Panc1 (cell line): ENCODE results near the gene KRTAP10-11. TPM values are rescaled to one million over a fixed set of nuclear protein-coding genes. Genes with fewer than 3 reads are reported as not detected.
"Not testable (repeated sequence)": the region's sequence is repeated elsewhere in the genome, so short reads cannot be mapped to it uniquely, and the experiment has no call there.

Source experiments
- ATAC-seq: fragments of 200-7000 bp; cut with Tn5 transposase; 2 replicates; pipeline ENCODE4 v1.9.1; 2020; ENCODE audit warnings: mild to moderate bottlenecking, moderate library complexity
- BruUV-seq: library from RNA; stranded (reverse); fragments of 400-500 nt; replicated peaks from 2 replicates; lab custom pipeline; 2021; lab: Mats Ljungman, UMichigan
- CTCF ChIA-PET: fragments of 300-600 bp; sonication (Branson Sonifier 250); formaldehyde crosslinking; loops from one replicate; lab custom pipeline; 2022; ENCODE audit warnings: antibody characterized with exemption; lab: Charles Lee
- POLR2A ChIA-PET: fragments of 300-600 bp; sonication (Branson Sonifier 250); formaldehyde crosslinking; loops from one replicate; lab custom pipeline; 2022; ENCODE audit warnings: antibody characterized with exemption; lab: Charles Lee
- DNase-seq: peaks from one replicate; pipeline ENCODE4 v3.0.0-alpha.2; 2010; ENCODE audit warnings: low read depth, low spot score
- H3K27ac ChIP-seq: 2 replicates; pipeline ENCODE4 v1.5.1; 2011; ENCODE audit warnings: mild to moderate bottlenecking, low read length, inconsistent platforms
- H3K27me3 ChIP-seq: fragments of 200-500 bp; sonication (Bioruptor generic); 2 replicates; pipeline ENCODE4 v1.6.0; 2014; ENCODE audit warnings: low read length, inconsistent platforms; ENCODE audit not compliant: control insufficient read depth, insufficient read depth
- H3K36me3 ChIP-seq: fragments of 200-500 bp; sonication (Bioruptor generic); 2 replicates; pipeline ENCODE4 v1.5.1; 2014; ENCODE audit warnings: inconsistent platforms, mild to moderate bottlenecking, low read length, moderate library complexity; ENCODE audit not compliant: control insufficient read depth, insufficient read depth
- H3K4me1 ChIP-seq: 2 replicates; pipeline ENCODE4 v1.5.1; 2011; ENCODE audit warnings: inconsistent platforms, mild to moderate bottlenecking, low read length, moderate library complexity; ENCODE audit not compliant: control insufficient read depth, insufficient read depth
- H3K4me3 ChIP-seq, 2 experiments: 2 replicates each; pipeline ENCODE4 v1.5.1; 2011 to 2012; ENCODE audit warnings: low read depth in 2 of 2, low read length in 2 of 2, mild to moderate bottlenecking in 2 of 2, inconsistent platforms in 1 of 2, moderate library complexity in 1 of 2
- H3K9me3 ChIP-seq: fragments of 200-500 bp; sonication (Bioruptor generic); 2 replicates; pipeline ENCODE4 v1.5.1; 2014; ENCODE audit warnings: low read depth, mild to moderate bottlenecking, inconsistent platforms, low read length, moderate library complexity; ENCODE audit not compliant: control insufficient read depth, insufficient read depth
- CTCF ChIP-seq: fragments of 450-650 bp; IDR thresholded peaks from 2 replicates; pipeline ENCODE4 v1.5.1; 2017; ENCODE audit warnings: mild to moderate bottlenecking
- POLR2AphosphoS5 ChIP-seq: IDR thresholded peaks from 2 replicates; pipeline ENCODE4 v1.6.1; 2012; ENCODE audit warnings: mild to moderate bottlenecking, low read depth, low read length, moderate library complexity
- REST ChIP-seq, 2 experiments: IDR thresholded peaks; 2 replicates each; pipeline ENCODE4 v1.6.1; 2011 to 2012; ENCODE audit warnings: low read depth in 2 of 2, control low read depth in 1 of 2, low read length in 1 of 2, mild to moderate bottlenecking in 1 of 2, moderate library complexity in 1 of 2; ENCODE audit not compliant: insufficient read depth in 1 of 2
- SIN3A ChIP-seq: IDR thresholded peaks from 2 replicates; pipeline ENCODE4 v1.6.1; 2012; ENCODE audit warnings: low read depth, mild to moderate bottlenecking, low read length, moderate library complexity, borderline replicate concordance; ENCODE audit not compliant: insufficient read depth
- TCF7L2 ChIP-seq: IDR thresholded peaks from 2 replicates; pipeline ENCODE4 v1.6.1; 2011; ENCODE audit warnings: mild to moderate bottlenecking, low read depth, low read length, inconsistent platforms
- in situ Hi-C: cut with HindIII; loops from 2 replicates; pipeline ENCODE4 v1.10.0; 2016; ENCODE audit warnings: low sequenced_read_pairs, low pct_unique_long_range_greater_than_20kb
- intact Hi-C: fragments of 100-400 bp; cut with micrococcal nuclease; formaldehyde crosslinking; loops from one replicate; pipeline ENCODE4 v1.10.0; 2022; ENCODE audit not compliant: unreplicated experiment
- total RNA-seq: library from RNA; stranded (reverse); gene quantifications from one replicate; pipeline ENCODE4 v1.2.1, GENCODE V29; 2021; ENCODE audit not compliant: unreplicated experiment

Gene KRTAP10-11
- total RNA-seq, 1 experiment from 2014 or later = not detected

- ATAC-seq (no peak), DNase-seq (no peak)
- TF ChIP-seq CTCF (no peak), TCF7L2 (no peak), POLR2AphosphoS5 (no peak), SIN3A (no peak), REST (IDR thresholded peaks at IDR 0.05; ENCODE audit: insufficient read depth in 1 of 2, low read depth in 2 of 2, low read length in 1 of 2) (no peak)
- in situ Hi-C loops (no loop called here), intact Hi-C loops (no loop called here)
- POLR2A ChIA-PET = no interaction called here
- no peaks in the 10 kb centered on the region for H3K27me3 ChIP-seq
- H3K4me1 ChIP-seq = no peaks in the 10 kb centered on the region
- H3K36me3 ChIP-seq = no peaks in the 10 kb centered on the region
- BruUV-seq = no TSS peak
- H3K27ac ChIP-seq = no peak within 1 kb of the TSS
- CTCF ChIA-PET = interaction anchor here (0.6 kb wide), 1 partner anchor 97 kb away, joined by 10 read pairs; no protein-coding TSS in a partner anchor
- H3K9me3 ChIP-seq = peaks cover 7% of the 10 kb centered on the region; the same call in 1 of the 2 replicates
- H3K4me3 ChIP-seq = no peak within 1 kb of the TSS
Measured at GRCh38 chr21:44626673-44627143, 19.5 kb upstream of the KRTAP10-11 start, which contains the start of gene KRTAP10-9. Gene KRTAP10-9 (plus strand): TSS chr21:44627093. CDS start chr21:44627172, 79 bp downstream.

GRCh38 chr21:44627181-44627822 is 18.9 kb upstream of the KRTAP10-11 start:
- DNase-seq, H3K4me1 ChIP-seq, in situ Hi-C loops, H3K27ac ChIP-seq, intact Hi-C loops, H3K4me3 ChIP-seq, ATAC-seq, BruUV-seq, H3K36me3 ChIP-seq, H3K9me3 ChIP-seq, H3K27me3 ChIP-seq, POLR2A ChIA-PET: not testable (repeated sequence)
- CTCF ChIA-PET = interaction anchor here (0.6 kb wide), 1 partner anchor 98 kb away, joined by 10 read pairs; no protein-coding TSS in a partner anchor

GRCh38 chr21:44627831-44628233 is 18.4 kb upstream of the KRTAP10-11 start:
- ATAC-seq, H3K9me3 ChIP-seq, BruUV-seq, H3K4me1 ChIP-seq, intact Hi-C loops, H3K4me3 ChIP-seq, H3K27me3 ChIP-seq, DNase-seq, POLR2A ChIA-PET, in situ Hi-C loops, CTCF ChIA-PET, H3K36me3 ChIP-seq, H3K27ac ChIP-seq: not testable (repeated sequence)
